ENCODE data around the gene YLPM1.

The YLPM1 gene

GRCh38 chr14:74841230-74842207 lies 78.4 kb downstream of the YLPM1 start:
- DNase-seq: peak; percentile 41 to 43

GRCh38 chr14:74843653-74844052 lies 80.5 kb downstream of the YLPM1 start:
- DNase-seq: no peak

- DNase-seq: no peak
Observed at GRCh38 chr14:74846168-74846567, 83.1 kb downstream of the YLPM1 start.

GRCh38 chr14:74846968-74847665 lies 84.0 kb downstream of the YLPM1 start:
- no peak for DNase-seq

GRCh38 chr14:74848768-74849167 lies 85.7 kb downstream of the YLPM1 start:
- no peak for DNase-seq

- DNase-seq: no peak
Observed at GRCh38 chr14:74852922-74853530, 89.9 kb downstream of the YLPM1 start.

- DNase-seq: no peak
Observed at GRCh38 chr14:74853581-74853980, 90.5 kb downstream of the YLPM1 start.

- DNase-seq: no peak
Observed at GRCh38 chr14:74855021-74855420, 91.9 kb downstream of the YLPM1 start.

- no peak for DNase-seq
Observed at GRCh38 chr14:74855945-74856344, 92.8 kb downstream of the YLPM1 start.

GRCh38 chr14:74856366-74856765 lies 93.2 kb downstream of the YLPM1 start:
- DNase-seq: no peak

GRCh38 chr14:74858022-74858421 lies 94.9 kb downstream of the YLPM1 start:
- DNase-seq: no peak

GRCh38 chr14:74859757-74860552 lies 96.8 kb downstream of the YLPM1 start:
- no peak for DNase-seq

GRCh38 chr14:74860899-74861733 lies 98.0 kb downstream of the YLPM1 start:
- DNase-seq: peak; percentile 94 to 99

GRCh38 chr14:74861734-74862090 lies 98.6 kb downstream of the YLPM1 start:
- DNase-seq: no peak

- DNase-seq: peak in 1 of 2 experiments; percentile 4
Observed at GRCh38 chr14:74863274-74863673, 100.2 kb downstream of the YLPM1 start.

GRCh38 chr14:74864198-74864597 lies 101.1 kb downstream of the YLPM1 start:
- DNase-seq: peak in 1 of 2 experiments; percentile 10

GRCh38 chr14:74865156-74865555 lies 102.0 kb downstream of the YLPM1 start:
- DNase-seq: no peak

GRCh38 chr14:74866708-74867389 lies 103.7 kb downstream of the YLPM1 start:
- no peak for DNase-seq

- peak; percentile 56 to 70 for DNase-seq
Observed at GRCh38 chr14:74867673-74868072, 104.6 kb downstream of the YLPM1 start.

- no peak for DNase-seq
Observed at GRCh38 chr14:74868739-74869138, 105.6 kb downstream of the YLPM1 start.

- DNase-seq: no peak
Observed at GRCh38 chr14:74871819-74872218, 108.7 kb downstream of the YLPM1 start.

Data from activated T-cell treated with anti-CD3 and anti-CD28 coated beads, Interleukin-2, amount 50 U/mL, for 48 hours (primary cell).